Keratinocyte (primary cell): ENCODE data around the gene IL31.

Experiments used
- CTCF ChIP-seq, 3 experiments: IDR thresholded peaks in 1 of 3; conservative IDR thresholded peaks in 1 of 3; optimal IDR thresholded peaks in 1 of 3; 2 replicates in 2 of 3; 3 replicates in 1 of 3; pipeline versions ENCODE3 to v1.5.1; 2011; ENCODE audit warnings: low read length in 3 of 3, mild to moderate bottlenecking in 3 of 3, moderate library complexity in 2 of 3, control low read depth in 1 of 3, inconsistent platforms in 1 of 3; ENCODE audit not compliant: insufficient read depth in 2 of 3; ENCODE audit errors: extremely low read depth in 1 of 3
- EZH2 ChIP-seq: IDR thresholded peaks from one replicate; pipeline ENCODE4 v1.6.1; 2012; ENCODE audit warnings: inconsistent platforms, mild to moderate bottlenecking, low read length, moderate library complexity

- TF ChIP-seq CTCF (optimal IDR thresholded peaks at IDR 0.05 in 1 of 3, IDR thresholded peaks at IDR 0.05 in 1 of 3, conservative IDR thresholded peaks at IDR 0.05 in 1 of 3; ENCODE audit: extremely low read depth in 1 of 3, insufficient read depth in 2 of 3, low read length in 3 of 3) (no peak), EZH2 (no peak)
These were observed 9.5 kb upstream of the IL31 start for GRCh38 chr12:122183588-122183940.
